Effector memory CD4-positive, alpha-beta T cell (primary cell): ENCODE results near the gene UNC13C.

Experiments used
- DNase-seq, 3 donors: peaks; one replicate each; pipeline ENCODE4 v3.0.0-alpha.2; 2020
- H3K27ac ChIP-seq: 2 replicates; pipeline ENCODE4 v1.7.0; 2013; ENCODE audit warnings: mild to moderate bottlenecking, low read length, moderate library complexity; ENCODE audit not compliant: insufficient read depth, poor library complexity, severe bottlenecking
- H3K27me3 ChIP-seq: replicated peaks from 2 replicates; pipeline ENCODE4 v1.7.0; 2013; ENCODE audit warnings: mild to moderate bottlenecking, low read length; ENCODE audit not compliant: insufficient read depth, control insufficient read depth, poor library complexity, severe bottlenecking
- H3K36me3 ChIP-seq: 2 replicates; pipeline ENCODE4 v1.7.0; 2013; ENCODE audit warnings: mild to moderate bottlenecking, low read length, moderate library complexity; ENCODE audit not compliant: control insufficient read depth, insufficient read depth
- H3K4me1 ChIP-seq: 2 replicates; pipeline ENCODE4 v1.7.0; 2013; ENCODE audit warnings: low read length, mild to moderate bottlenecking; ENCODE audit not compliant: control insufficient read depth, insufficient read depth, poor library complexity, severe bottlenecking
- H3K4me3 ChIP-seq: 2 replicates; pipeline ENCODE4 v1.7.0; 2013; ENCODE audit warnings: low read length, low read depth, mild to moderate bottlenecking; ENCODE audit not compliant: insufficient read depth, poor library complexity, severe bottlenecking
- H3K9me3 ChIP-seq: 2 replicates; pipeline ENCODE4 v1.7.0; 2013; ENCODE audit warnings: mild to moderate bottlenecking, low read length, moderate library complexity; ENCODE audit not compliant: control insufficient read depth

Gene UNC13C

DNA sequence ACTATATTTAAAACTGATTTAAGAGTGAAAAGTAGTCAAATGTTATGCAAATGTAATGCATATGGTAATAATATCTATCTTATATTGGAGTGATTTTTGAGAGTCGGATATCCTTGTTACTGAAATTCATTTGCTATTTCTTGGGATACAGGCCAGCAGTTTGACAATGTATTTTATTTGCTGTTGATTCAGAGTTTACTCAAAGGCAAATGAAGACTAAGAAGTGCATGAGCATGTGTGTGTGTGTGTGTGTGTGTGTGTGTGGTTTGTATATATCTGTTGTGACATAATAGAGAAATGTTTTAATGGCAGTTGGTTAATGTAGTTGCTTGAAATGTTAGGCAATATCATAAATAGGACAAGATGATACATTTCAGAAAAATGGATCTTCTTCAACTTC, 39.0 kb downstream of the UNC13C start:
- Histone ChIP-seq H3K4me3 (no peak overlapping the region), H3K9me3 (no peaks in the 10 kb centered on the region), H3K27ac (no peak overlapping the region), H3K36me3 (no peaks in the 10 kb centered on the region), H3K4me1 (no peaks in the 10 kb centered on the region), H3K27me3 (no peaks in the 10 kb centered on the region)
- DNase-seq, result no peak

DNA sequence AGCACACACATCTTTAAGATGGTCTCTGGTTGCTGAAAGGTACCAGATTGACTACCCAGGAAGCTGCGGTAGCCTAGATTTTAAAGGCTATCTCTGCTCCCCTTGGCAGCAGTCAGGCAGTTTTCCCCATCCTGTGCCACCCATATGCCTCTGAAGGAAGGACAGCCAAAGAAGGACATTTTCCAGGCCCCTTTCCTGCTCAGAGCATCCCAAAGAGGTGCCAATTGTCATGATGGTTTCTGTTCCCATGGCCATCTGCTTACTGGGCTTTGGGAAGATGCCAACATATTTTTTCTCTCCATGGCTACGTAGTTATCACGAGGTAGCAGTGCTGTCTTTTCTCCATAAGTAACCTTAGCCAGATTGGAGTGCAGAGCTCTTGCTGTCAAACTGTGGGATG, 39.7 kb downstream of the UNC13C start:
- H3K36me3 ChIP-seq, result no peaks in the 10 kb centered on the region
- no peak for DNase-seq
- no peaks in the 10 kb centered on the region for H3K27me3 ChIP-seq
- no peaks in the 10 kb centered on the region for H3K9me3 ChIP-seq
- no peaks in the 10 kb centered on the region for H3K4me1 ChIP-seq
- H3K4me3 ChIP-seq, result no peak overlapping the region
- no peak overlapping the region for H3K27ac ChIP-seq

GRCh38 chr15:54026258-54026657, 48.0 kb downstream of the UNC13C start:
- no peak for DNase-seq
- no peak overlapping the region for H3K27ac ChIP-seq
- H3K27me3 ChIP-seq, result no peaks in the 10 kb centered on the region
- no peaks in the 10 kb centered on the region for H3K36me3 ChIP-seq
- no peaks in the 10 kb centered on the region for H3K4me1 ChIP-seq
- H3K4me3 ChIP-seq, result no peak overlapping the region
- H3K9me3 ChIP-seq, result no peaks in the 10 kb centered on the region

DNA sequence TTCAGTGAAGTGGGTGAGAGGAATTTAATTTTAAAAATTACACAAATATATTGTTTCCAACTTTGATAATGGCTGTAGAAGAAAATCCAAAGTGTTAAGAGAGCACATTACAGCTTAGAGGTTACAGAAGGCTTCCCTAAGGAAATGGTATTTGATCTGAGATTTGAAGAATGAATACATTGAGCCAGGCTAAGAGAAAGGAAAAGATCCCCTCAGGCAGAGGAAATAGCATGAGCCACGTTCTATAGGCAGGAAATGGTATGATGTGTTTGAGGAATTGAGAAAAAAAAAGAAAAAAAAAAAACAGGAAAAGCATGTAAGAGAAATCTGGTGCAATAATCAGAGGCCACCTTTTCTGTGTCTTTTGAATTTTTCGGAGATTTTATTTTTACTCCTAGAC, 48.6 kb downstream of the UNC13C start:
- Histone ChIP-seq H3K27ac (no peak overlapping the region), H3K36me3 (no peaks in the 10 kb centered on the region), H3K4me1 (no peaks in the 10 kb centered on the region), H3K4me3 (no peak overlapping the region), H3K9me3 (no peaks in the 10 kb centered on the region), H3K27me3 (no peaks in the 10 kb centered on the region)
- no peak for DNase-seq

DNA sequence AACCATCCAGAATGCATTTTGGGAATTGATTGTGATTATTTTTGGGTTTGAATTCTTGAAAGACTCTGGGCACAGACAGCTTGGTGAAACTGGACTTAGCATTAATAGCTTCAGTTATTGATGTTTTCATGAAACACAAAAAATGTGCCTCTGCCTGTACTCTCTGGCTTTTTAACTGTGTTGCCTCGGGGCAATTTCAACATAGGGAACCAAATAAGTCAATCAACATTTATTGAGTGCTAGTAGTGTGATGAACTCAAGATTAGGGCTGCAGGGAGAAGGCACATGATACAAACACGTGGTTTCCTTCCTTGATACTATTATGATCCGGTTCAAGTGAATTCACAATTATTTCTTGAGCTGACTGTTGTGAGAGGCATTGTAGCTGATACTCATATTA, 50.8 kb downstream of the UNC13C start:
- H3K36me3 ChIP-seq, result no peaks in the 10 kb centered on the region
- no peak overlapping the region for H3K4me3 ChIP-seq
- H3K27me3 ChIP-seq, result no peaks in the 10 kb centered on the region
- no peak overlapping the region for H3K27ac ChIP-seq
- no peak for DNase-seq
- H3K9me3 ChIP-seq, result no peaks in the 10 kb centered on the region
- no peaks in the 10 kb centered on the region for H3K4me1 ChIP-seq

GRCh38 chr15:54032066-54032465, 53.8 kb downstream of the UNC13C start:
- Histone ChIP-seq H3K27me3 (no peaks in the 10 kb centered on the region), H3K27ac (no peak overlapping the region), H3K4me1 (no peaks in the 10 kb centered on the region), H3K9me3 (no peaks in the 10 kb centered on the region), H3K36me3 (no peaks in the 10 kb centered on the region), H3K4me3 (no peak overlapping the region)
- no peak for DNase-seq

DNA sequence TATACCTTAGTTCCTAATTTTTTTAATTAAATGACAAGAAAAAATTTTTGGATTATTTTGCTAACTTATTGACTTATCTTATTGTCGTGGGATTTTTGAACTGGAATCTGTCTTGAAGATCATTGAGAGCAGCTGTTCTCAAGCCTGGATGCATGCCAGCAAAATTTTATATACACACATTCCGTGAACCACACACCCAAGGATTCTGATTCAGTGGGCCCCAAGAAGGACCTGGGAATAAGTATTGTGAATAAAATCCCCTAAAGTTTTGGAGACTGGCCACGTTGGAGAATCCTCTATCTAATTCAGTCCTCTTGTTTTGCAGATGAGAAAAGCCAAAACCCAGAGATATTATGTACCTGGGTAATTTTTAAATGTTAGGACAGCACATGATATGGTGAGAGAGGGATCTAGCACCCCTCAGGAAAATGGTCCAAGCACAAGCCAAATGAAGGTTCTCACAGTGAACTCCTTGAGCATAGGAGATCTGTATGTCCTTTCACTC, 55.2 kb downstream of the UNC13C start:
- H3K27ac ChIP-seq, result no peak overlapping the region
- no peak for DNase-seq
- no peaks in the 10 kb centered on the region for H3K36me3 ChIP-seq
- no peaks in the 10 kb centered on the region for H3K27me3 ChIP-seq
- H3K4me1 ChIP-seq, result no peaks in the 10 kb centered on the region
- no peaks in the 10 kb centered on the region for H3K9me3 ChIP-seq
- H3K4me3 ChIP-seq, result no peak overlapping the region

DNA sequence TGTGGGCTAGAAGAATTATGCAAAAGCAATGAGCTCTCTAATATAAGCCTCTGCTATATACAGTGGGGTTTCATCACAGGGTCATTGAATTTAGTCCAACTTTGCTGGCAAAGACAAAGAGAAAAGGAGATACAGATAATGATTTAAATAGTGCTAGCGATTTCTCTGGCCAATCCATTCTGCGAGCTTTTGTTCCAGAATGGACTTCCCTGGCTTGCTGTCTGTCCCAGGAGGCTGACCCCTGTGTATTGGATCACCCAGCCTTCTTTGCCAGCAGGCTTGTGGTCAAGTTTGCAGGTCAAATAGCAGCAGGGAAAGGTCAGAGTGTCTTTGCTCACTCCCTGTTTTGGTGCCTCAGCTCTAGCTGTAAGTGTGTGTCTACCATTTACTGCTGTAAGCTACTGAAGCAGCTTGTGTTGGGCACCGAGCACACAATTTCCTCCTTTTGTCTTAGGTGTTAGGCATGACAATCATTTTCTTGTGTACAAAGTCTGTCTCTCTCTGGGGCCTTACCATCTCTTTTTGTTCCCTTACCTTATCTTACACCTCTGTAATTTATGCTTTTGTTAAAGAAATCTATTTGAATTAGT, 55.7 kb downstream of the UNC13C start:
- no peaks in the 10 kb centered on the region for H3K36me3 ChIP-seq
- DNase-seq, result no peak
- no peaks in the 10 kb centered on the region for H3K27me3 ChIP-seq
- H3K4me1 ChIP-seq, result no peaks in the 10 kb centered on the region
- no peak overlapping the region for H3K27ac ChIP-seq
- H3K4me3 ChIP-seq, result no peak overlapping the region
- H3K9me3 ChIP-seq, result no peaks in the 10 kb centered on the region

GRCh38 chr15:54035616-54036015, 57.4 kb downstream of the UNC13C start:
- Histone ChIP-seq H3K4me3 (no peak overlapping the region), H3K36me3 (no peaks in the 10 kb centered on the region), H3K9me3 (no peaks in the 10 kb centered on the region), H3K4me1 (no peaks in the 10 kb centered on the region), H3K27me3 (no peaks in the 10 kb centered on the region), H3K27ac (no peak overlapping the region)
- no peak for DNase-seq

- Histone ChIP-seq H3K9me3 (no peaks in the 10 kb centered on the region), H3K36me3 (no peaks in the 10 kb centered on the region), H3K4me3 (no peak overlapping the region), H3K27ac (no peak overlapping the region), H3K27me3 (no peaks in the 10 kb centered on the region), H3K4me1 (no peaks in the 10 kb centered on the region)
- no peak for DNase-seq
These were observed 67.2 kb downstream of the UNC13C start for GRCh38 chr15:54045397-54045796.
